ENCODE data around the gene TNRC6C.

DNA sequence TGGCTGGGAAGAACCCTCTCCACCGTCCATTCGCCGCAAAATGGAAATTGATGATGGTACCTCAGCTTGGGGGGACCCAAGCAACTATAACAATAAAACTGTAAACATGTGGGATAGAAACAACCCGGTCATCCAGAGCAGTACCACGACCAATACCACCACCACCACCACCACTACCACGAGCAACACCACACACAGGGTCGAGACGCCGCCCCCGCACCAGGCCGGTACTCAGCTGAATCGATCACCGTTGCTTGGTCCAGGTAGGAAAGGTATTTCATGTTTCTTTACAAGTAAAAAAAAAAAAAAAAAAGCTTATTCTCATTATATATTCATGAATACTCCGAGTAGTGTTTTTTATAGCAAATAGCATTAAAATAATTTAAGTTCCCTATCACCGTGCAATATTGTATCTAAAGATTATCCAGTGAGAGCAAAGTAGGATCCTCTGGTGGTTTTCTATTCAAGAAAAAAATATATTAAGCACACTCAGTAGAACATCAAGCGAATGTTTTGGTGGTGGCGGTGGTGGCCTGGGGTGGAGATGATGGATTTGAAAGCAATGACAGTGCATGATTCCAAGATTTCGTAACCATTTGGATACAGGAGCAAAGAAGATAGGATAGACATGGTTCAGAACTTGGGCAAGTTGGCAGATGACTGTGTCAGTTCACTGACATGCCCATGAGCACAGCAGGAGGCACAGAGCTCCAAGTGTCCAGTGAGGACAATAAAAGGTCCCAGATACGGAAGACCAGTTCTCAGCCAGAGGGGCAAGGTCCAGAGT, 92.9 kb downstream of the TNRC6C start:
- TF ChIP-seq CTCF (tag by site-specific recombination; IDR thresholded peaks at IDR 0.05) (no peak), SALL2 (tag by site-specific recombination; IDR thresholded peaks at IDR 0.05; ENCODE audit: borderline replicate concordance) (no peak), ZNF24 (tag by site-specific recombination; IDR thresholded peaks at IDR 0.05) (no peak), ZNF529 (tag by site-specific recombination; IDR thresholded peaks at IDR 0.05; ENCODE audit: insufficient replicate concordance) (no peak), ZNF600 (tag by site-specific recombination; IDR thresholded peaks at IDR 0.05) (no peak), ZNF426 (tag by site-specific recombination; IDR thresholded peaks at IDR 0.05) (no peak), ZNF510 (tag by site-specific recombination; IDR thresholded peaks at IDR 0.05; ENCODE audit: insufficient replicate concordance) (no peak), MYNN (tag by site-specific recombination; IDR thresholded peaks at IDR 0.05; ENCODE audit: borderline replicate concordance) (no peak), ZFP37 (tag by site-specific recombination; IDR thresholded peaks at IDR 0.05) (no peak), ZNF768 (tag by site-specific recombination; IDR thresholded peaks at IDR 0.05) (no peak), YY1 (tag by site-specific recombination; IDR thresholded peaks at IDR 0.05) (no peak), ZNF23 (tag by site-specific recombination; IDR thresholded peaks at IDR 0.05; ENCODE audit: borderline replicate concordance) (no peak)
- TF ChIP-seq, protein P1, sequence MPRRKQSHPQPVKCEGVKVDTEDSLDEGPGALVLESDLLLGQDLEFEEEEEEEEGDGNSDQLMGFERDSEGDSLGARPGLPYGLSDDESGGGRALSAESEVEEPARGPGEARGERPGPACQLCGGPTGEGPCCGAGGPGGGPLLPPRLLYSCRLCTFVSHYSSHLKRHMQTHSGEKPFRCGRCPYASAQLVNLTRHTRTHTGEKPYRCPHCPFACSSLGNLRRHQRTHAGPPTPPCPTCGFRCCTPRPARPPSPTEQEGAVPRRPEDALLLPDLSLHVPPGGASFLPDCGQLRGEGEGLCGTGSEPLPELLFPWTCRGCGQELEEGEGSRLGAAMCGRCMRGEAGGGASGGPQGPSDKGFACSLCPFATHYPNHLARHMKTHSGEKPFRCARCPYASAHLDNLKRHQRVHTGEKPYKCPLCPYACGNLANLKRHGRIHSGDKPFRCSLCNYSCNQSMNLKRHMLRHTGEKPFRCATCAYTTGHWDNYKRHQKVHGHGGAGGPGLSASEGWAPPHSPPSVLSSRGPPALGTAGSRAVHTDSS (tag by site-specific recombination; IDR thresholded peaks at IDR 0.05) = no peak

Measured in HEK293 (cell line).